ENCODE data around the gene GNA15. TPM values are rescaled to one million over a fixed set of nuclear protein-coding genes. Genes with fewer than 3 reads are reported as not detected.

Gene GNA15
- total and polyA plus RNA-seq, 2 donors = 21.8 to 58.5 TPM

- WGBS = 65% methylated on average over 10 of the region's 10 CpGs
- no peak overlapping the region for H3K27ac ChIP-seq (ENCODE audit: low read depth in 1 of 2, low read length in 1 of 2)
- H3K9me3 ChIP-seq (ENCODE audit: control insufficient read depth in 2 of 2, insufficient read depth in 1 of 2, low read length in 1 of 2) = peaks cover 0 to 7% of the 10 kb centered on the region in 2 donors
- no peaks in the 10 kb centered on the region for H3K36me3 ChIP-seq (ENCODE audit: control insufficient read depth in 2 of 2, insufficient read depth in 2 of 2, low read length in 1 of 2)
- peaks cover 0 to 2% of the 10 kb centered on the region in 2 donors for H3K27me3 ChIP-seq (ENCODE audit: control insufficient read depth in 2 of 2, insufficient read depth in 1 of 2, low read length in 1 of 2)
- DNase-seq (ENCODE audit: low read depth in 6 of 9, low spot score in 9 of 9) = no peak
- no peak overlapping the region for H3K4me3 ChIP-seq (ENCODE audit: low read length in 2 of 2)
- peaks cover 0 to 31% of the 10 kb centered on the region in 2 donors for H3K4me1 ChIP-seq (ENCODE audit: control insufficient read depth in 2 of 2, insufficient read depth in 2 of 2, low read length in 2 of 2)
Measured at GRCh38 chr19:3104708-3104983, 31.2 kb upstream of the GNA15 start.

- 93% methylated on average over 33 of the region's 33 CpGs for WGBS
- DNase-seq (ENCODE audit: low read depth in 6 of 9, low spot score in 9 of 9) = no peak
- Histone ChIP-seq H3K4me3 (ENCODE audit: low read length in 2 of 2) (no peak overlapping the region), H3K4me1 (ENCODE audit: control insufficient read depth in 2 of 2, insufficient read depth in 2 of 2, low read length in 2 of 2) (peaks cover 0 to 28% of the 10 kb centered on the region in 2 donors), H3K27me3 (ENCODE audit: control insufficient read depth in 2 of 2, insufficient read depth in 1 of 2, low read length in 1 of 2) (peaks cover 0 to 2% of the 10 kb centered on the region in 2 donors), H3K9me3 (ENCODE audit: control insufficient read depth in 2 of 2, insufficient read depth in 1 of 2, low read length in 1 of 2) (peaks cover 0 to 7% of the 10 kb centered on the region in 2 donors), H3K27ac (ENCODE audit: low read depth in 1 of 2, low read length in 1 of 2) (no peak overlapping the region), H3K36me3 (ENCODE audit: control insufficient read depth in 2 of 2, insufficient read depth in 2 of 2, low read length in 1 of 2) (peaks cover 0 to 4% of the 10 kb centered on the region in 2 donors)
Measured at GRCh38 chr19:3105641-3106508, 30.0 kb upstream of the GNA15 start.

- no peak overlapping the region for H3K4me3 ChIP-seq (ENCODE audit: low read length in 2 of 2)
- no peak overlapping the region for H3K27ac ChIP-seq (ENCODE audit: low read depth in 1 of 2, low read length in 1 of 2)
- DNase-seq (ENCODE audit: low read depth in 6 of 9, low spot score in 9 of 9) = no peak
- 95% methylated on average over 17 of the region's 17 CpGs for WGBS
- H3K9me3 ChIP-seq (ENCODE audit: control insufficient read depth in 2 of 2, insufficient read depth in 1 of 2, low read length in 1 of 2) = peaks cover 0 to 7% of the 10 kb centered on the region in 2 donors
- peaks cover 0 to 2% of the 10 kb centered on the region in 2 donors for H3K27me3 ChIP-seq (ENCODE audit: control insufficient read depth in 2 of 2, insufficient read depth in 1 of 2, low read length in 1 of 2)
- peaks cover 0 to 28% of the 10 kb centered on the region in 2 donors for H3K4me1 ChIP-seq (ENCODE audit: control insufficient read depth in 2 of 2, insufficient read depth in 2 of 2, low read length in 2 of 2)
- H3K36me3 ChIP-seq (ENCODE audit: control insufficient read depth in 2 of 2, insufficient read depth in 2 of 2, low read length in 1 of 2) = peaks cover 0 to 4% of the 10 kb centered on the region in 2 donors
Measured at GRCh38 chr19:3106509-3107141, 29.2 kb upstream of the GNA15 start.

- H3K4me3 ChIP-seq (ENCODE audit: low read length in 2 of 2) = no peak overlapping the region
- 97% methylated on average over 7 of the region's 7 CpGs for WGBS
- no peak for DNase-seq (ENCODE audit: low read depth in 6 of 9, low spot score in 9 of 9)
- peaks cover 0 to 7% of the 10 kb centered on the region in 2 donors for H3K9me3 ChIP-seq (ENCODE audit: control insufficient read depth in 2 of 2, insufficient read depth in 1 of 2, low read length in 1 of 2)
- H3K27me3 ChIP-seq (ENCODE audit: control insufficient read depth in 2 of 2, insufficient read depth in 1 of 2, low read length in 1 of 2) = no peaks in the 10 kb centered on the region
- peaks cover 0 to 4% of the 10 kb centered on the region in 2 donors for H3K36me3 ChIP-seq (ENCODE audit: control insufficient read depth in 2 of 2, insufficient read depth in 2 of 2, low read length in 1 of 2)
- peaks cover 0 to 28% of the 10 kb centered on the region in 2 donors for H3K4me1 ChIP-seq (ENCODE audit: control insufficient read depth in 2 of 2, insufficient read depth in 2 of 2, low read length in 2 of 2)
- no peak overlapping the region for H3K27ac ChIP-seq (ENCODE audit: low read depth in 1 of 2, low read length in 1 of 2)
Measured at GRCh38 chr19:3107658-3108057, 28.2 kb upstream of the GNA15 start.

DNA sequence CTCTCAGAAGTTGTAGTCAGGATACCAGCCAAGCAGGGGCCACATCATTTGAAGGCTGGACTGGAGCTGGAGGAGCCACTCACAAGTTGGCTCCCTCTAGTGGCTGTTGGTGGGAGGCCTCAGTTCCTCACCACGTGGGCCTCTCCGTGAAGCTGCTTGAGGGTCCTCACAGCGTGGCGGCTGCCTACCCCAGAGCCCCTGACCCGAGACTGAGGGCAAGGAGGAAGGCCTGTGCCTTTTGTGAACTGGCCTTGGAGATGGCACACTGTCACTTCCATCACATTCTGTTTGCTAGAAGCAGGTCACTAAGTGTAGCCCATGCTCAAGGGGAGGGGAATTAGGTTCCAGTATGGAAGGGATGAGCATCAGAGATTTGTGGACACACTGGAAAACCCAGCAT, 27.1 kb upstream of the GNA15 start:
- H3K4me3 ChIP-seq (ENCODE audit: low read length in 2 of 2) = no peak overlapping the region
- H3K36me3 ChIP-seq (ENCODE audit: control insufficient read depth in 2 of 2, insufficient read depth in 2 of 2, low read length in 1 of 2) = peaks cover 2 to 8% of the 10 kb centered on the region in 2 donors
- peaks cover 0 to 26% of the 10 kb centered on the region in 2 donors for H3K4me1 ChIP-seq (ENCODE audit: control insufficient read depth in 2 of 2, insufficient read depth in 2 of 2, low read length in 2 of 2)
- DNase-seq (ENCODE audit: low read depth in 6 of 9, low spot score in 9 of 9) = peak in 4 of 9 donors; percentile 65 to 77 (median 74)
- peaks cover 0 to 5% of the 10 kb centered on the region in 2 donors for H3K9me3 ChIP-seq (ENCODE audit: control insufficient read depth in 2 of 2, insufficient read depth in 1 of 2, low read length in 1 of 2)
- WGBS = 53% methylated on average over 5 of the region's 5 CpGs
- no peaks in the 10 kb centered on the region for H3K27me3 ChIP-seq (ENCODE audit: control insufficient read depth in 2 of 2, insufficient read depth in 1 of 2, low read length in 1 of 2)
- no peak overlapping the region for H3K27ac ChIP-seq (ENCODE audit: low read depth in 1 of 2, low read length in 1 of 2)

DNA sequence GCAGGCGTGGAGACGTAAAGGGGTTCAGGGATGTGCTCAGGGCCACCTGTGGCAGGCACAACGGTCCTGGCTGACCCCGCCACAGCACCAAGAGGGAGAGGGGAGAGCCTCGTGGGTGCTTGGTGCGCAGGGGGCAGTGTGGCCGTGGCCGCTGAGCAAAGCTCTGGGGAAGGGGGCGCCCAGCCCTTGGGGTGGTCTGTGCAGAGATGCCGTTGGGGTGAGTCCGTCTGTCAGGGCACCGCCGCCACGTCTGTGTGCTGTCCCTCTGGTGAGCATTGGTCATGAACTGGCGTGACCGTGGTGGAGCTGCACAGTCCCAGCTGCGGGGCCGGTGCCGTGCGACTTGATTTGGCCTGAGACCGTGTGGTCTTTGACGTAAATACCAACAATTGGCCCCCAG, 26.3 kb upstream of the GNA15 start:
- Histone ChIP-seq H3K36me3 (ENCODE audit: control insufficient read depth in 2 of 2, insufficient read depth in 2 of 2, low read length in 1 of 2) (peaks cover 4 to 8% of the 10 kb centered on the region in 2 donors), H3K27ac (ENCODE audit: low read depth in 1 of 2, low read length in 1 of 2) (no peak overlapping the region), H3K9me3 (ENCODE audit: control insufficient read depth in 2 of 2, insufficient read depth in 1 of 2, low read length in 1 of 2) (peaks cover 0 to 5% of the 10 kb centered on the region in 2 donors), H3K4me3 (ENCODE audit: low read length in 2 of 2) (no peak overlapping the region), H3K27me3 (ENCODE audit: control insufficient read depth in 2 of 2, insufficient read depth in 1 of 2, low read length in 1 of 2) (no peaks in the 10 kb centered on the region), H3K4me1 (ENCODE audit: control insufficient read depth in 2 of 2, insufficient read depth in 2 of 2, low read length in 2 of 2) (peaks cover 0 to 20% of the 10 kb centered on the region in 2 donors)
- WGBS = 94% methylated on average over 22 of the region's 22 CpGs
- DNase-seq (ENCODE audit: low read depth in 6 of 9, low spot score in 9 of 9) = no peak

DNA sequence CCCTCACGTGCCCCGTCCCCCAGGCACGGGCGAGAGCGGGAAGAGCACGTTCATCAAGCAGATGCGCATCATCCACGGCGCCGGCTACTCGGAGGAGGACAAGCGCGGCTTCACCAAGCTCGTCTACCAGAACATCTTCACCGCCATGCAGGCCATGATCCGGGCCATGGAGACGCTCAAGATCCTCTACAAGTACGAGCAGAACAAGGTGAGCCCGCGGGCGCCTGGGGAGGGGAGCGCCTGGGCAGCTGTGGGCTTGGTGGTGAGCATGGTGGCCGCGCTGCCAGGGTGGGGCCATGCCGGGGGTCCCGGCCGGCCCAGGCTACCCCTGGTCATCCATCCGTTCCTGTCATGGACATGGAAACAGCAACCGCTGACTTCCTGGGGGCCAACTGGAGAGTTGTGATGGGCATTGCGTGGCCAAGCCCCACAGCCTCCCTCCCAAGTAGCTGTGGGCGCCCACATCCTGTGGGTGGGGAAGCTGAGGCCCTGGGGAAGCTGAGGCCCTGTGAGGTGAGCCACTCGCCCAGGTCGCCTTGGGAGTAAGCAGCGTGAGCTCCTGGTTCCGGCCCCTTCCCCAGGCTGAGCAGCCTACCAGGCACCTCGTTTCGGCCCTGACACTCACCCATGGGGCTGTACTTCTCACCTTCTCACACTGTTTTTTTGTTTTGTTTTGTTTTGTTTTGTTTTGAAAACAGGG, 25.6 kb upstream of the GNA15 start:
- DNase-seq (ENCODE audit: low read depth in 6 of 9, low spot score in 9 of 9) = no peak
- H3K9me3 ChIP-seq (ENCODE audit: control insufficient read depth in 2 of 2, insufficient read depth in 1 of 2, low read length in 1 of 2) = peaks cover 0 to 5% of the 10 kb centered on the region in 2 donors
- H3K27ac ChIP-seq (ENCODE audit: low read depth in 1 of 2, low read length in 1 of 2) = no peak overlapping the region
- H3K36me3 ChIP-seq (ENCODE audit: control insufficient read depth in 2 of 2, insufficient read depth in 2 of 2, low read length in 1 of 2) = peaks cover 4 to 8% of the 10 kb centered on the region in 2 donors
- peaks cover 0 to 17% of the 10 kb centered on the region in 2 donors for H3K4me1 ChIP-seq (ENCODE audit: control insufficient read depth in 2 of 2, insufficient read depth in 2 of 2, low read length in 2 of 2)
- no peaks in the 10 kb centered on the region for H3K27me3 ChIP-seq (ENCODE audit: control insufficient read depth in 2 of 2, insufficient read depth in 1 of 2, low read length in 1 of 2)
- 96% methylated on average over 37 of the region's 37 CpGs for WGBS
- H3K4me3 ChIP-seq (ENCODE audit: low read length in 2 of 2) = no peak overlapping the region

DNA sequence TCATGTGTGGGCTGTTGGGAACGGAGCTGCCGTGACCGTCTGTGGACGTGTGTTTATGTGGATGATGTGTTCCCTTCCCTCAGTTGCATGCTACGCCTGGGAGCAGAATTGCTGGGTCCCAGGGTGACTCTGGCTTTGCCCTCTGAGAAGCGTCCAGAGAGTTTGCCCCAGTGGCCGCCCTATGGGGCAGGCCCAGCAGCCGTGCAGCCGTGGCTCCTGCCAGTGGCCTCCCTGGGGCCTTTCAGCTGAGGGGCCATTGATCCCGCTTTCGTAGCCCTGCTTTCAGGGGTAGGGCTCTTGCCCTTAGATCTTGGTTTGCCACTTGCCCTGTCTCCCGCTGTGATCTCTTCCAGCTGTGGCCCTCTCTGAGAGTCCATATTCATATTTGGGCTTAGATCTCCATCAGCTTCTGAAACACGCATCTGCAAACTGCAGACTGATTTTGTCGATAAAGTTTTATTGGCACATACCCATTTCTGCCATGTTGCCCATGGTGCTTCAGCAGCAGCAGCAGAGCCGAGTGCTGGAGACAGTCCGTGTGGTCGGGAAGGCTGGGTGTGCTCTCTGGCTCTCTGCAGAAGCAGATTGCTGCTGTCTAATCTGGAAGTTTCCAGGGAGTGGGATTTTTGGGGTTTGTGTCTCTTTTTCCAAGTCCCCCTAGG, 24.1 kb upstream of the GNA15 start:
- Histone ChIP-seq H3K4me3 (ENCODE audit: low read length in 2 of 2) (no peak overlapping the region), H3K27me3 (ENCODE audit: control insufficient read depth in 2 of 2, insufficient read depth in 1 of 2, low read length in 1 of 2) (no peaks in the 10 kb centered on the region), H3K27ac (ENCODE audit: low read depth in 1 of 2, low read length in 1 of 2) (no peak overlapping the region), H3K9me3 (ENCODE audit: control insufficient read depth in 2 of 2, insufficient read depth in 1 of 2, low read length in 1 of 2) (peaks cover 0 to 5% of the 10 kb centered on the region in 2 donors), H3K4me1 (ENCODE audit: control insufficient read depth in 2 of 2, insufficient read depth in 2 of 2, low read length in 2 of 2) (peaks cover 0 to 17% of the 10 kb centered on the region in 2 donors), H3K36me3 (ENCODE audit: control insufficient read depth in 2 of 2, insufficient read depth in 2 of 2, low read length in 1 of 2) (peaks cover 5 to 9% of the 10 kb centered on the region in 2 donors)
- no peak for DNase-seq (ENCODE audit: low read depth in 6 of 9, low spot score in 9 of 9)
- 98% methylated on average over 17 of the region's 17 CpGs for WGBS
